ENCODE measurements around the gene MARK1. TPM values are rescaled to one million over a fixed set of nuclear protein-coding genes. Genes with fewer than 3 reads are reported as not detected.

MARK1 gene
- total and polyA plus RNA-seq, 10 of the 15 experiments (the other 5 are each of a cell fraction or from before 2014, with no cell fraction given): 0.02 to 0.67 (median 0.12) TPM; not detected in 6

DNA sequence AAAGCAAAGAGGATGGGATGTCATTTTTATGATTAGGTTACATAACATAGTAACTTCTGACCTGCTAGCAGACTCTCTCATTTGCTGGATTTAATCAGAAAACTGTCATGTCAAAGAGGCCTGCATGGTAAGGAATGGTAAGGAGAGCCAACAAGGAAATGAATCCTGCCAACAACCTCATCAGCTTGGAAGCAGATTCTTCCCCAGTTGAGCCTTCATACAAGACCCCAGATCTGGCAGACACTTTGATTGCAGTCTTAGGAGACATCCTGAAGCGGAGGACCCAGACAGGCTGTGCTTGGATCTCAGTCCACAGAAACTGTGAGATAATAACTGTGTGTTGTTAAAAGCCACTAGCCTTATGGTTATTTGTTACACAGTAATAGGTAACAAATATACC, 27.6 kb upstream of the MARK1 start:
- H3K9ac ChIP-seq (ENCODE audit: control insufficient read depth, insufficient read depth, low read length): no peak overlapping the region

More for the DNA sequence above, 27.6 kb upstream of the MARK1 start:
- DNase-seq (ENCODE audit: low read depth, low spot score) (no peak), FAIRE-seq (no peak), ATAC-seq (no peak)
- no peak for TF ChIP-seq NFIC (IDR thresholded peaks at IDR 0.05; ENCODE audit: low read depth, low read length)
- TF ChIP-seq NRF1 (conservative IDR thresholded peaks at IDR 0.05; ENCODE audit: low read depth, low read length): no peak
- TF ChIP-seq, protein P1, sequence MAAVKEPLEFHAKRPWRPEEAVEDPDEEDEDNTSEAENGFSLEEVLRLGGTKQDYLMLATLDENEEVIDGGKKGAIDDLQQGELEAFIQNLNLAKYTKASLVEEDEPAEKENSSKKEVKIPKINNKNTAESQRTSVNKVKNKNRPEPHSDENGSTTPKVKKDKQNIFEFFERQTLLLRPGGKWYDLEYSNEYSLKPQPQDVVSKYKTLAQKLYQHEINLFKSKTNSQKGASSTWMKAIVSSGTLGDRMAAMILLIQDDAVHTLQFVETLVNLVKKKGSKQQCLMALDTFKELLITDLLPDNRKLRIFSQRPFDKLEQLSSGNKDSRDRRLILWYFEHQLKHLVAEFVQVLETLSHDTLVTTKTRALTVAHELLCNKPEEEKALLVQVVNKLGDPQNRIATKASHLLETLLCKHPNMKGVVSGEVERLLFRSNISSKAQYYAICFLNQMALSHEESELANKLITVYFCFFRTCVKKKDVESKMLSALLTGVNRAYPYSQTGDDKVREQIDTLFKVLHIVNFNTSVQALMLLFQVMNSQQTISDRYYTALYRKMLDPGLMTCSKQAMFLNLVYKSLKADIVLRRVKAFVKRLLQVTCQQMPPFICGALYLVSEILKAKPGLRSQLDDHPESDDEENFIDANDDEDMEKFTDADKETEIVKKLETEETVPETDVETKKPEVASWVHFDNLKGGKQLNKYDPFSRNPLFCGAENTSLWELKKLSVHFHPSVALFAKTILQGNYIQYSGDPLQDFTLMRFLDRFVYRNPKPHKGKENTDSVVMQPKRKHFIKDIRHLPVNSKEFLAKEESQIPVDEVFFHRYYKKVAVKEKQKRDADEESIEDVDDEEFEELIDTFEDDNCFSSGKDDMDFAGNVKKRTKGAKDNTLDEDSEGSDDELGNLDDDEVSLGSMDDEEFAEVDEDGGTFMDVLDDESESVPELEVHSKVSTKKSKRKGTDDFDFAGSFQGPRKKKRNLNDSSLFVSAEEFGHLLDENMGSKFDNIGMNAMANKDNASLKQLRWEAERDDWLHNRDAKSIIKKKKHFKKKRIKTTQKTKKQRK (IDR thresholded peaks at IDR 0.05; ENCODE audit: low read depth, low read length): no peak
- no peak for TF ChIP-seq SMARCA5 (IDR thresholded peaks at IDR 0.05)
- TF ChIP-seq YBX1 (IDR thresholded peaks at IDR 0.05): no peak
- no peak for TF ChIP-seq HDAC6 (IDR thresholded peaks at IDR 0.05; ENCODE audit: unreplicated experiment)
- TF ChIP-seq NFYB (IDR thresholded peaks at IDR 0.05; ENCODE audit: insufficient read depth, low read depth, low read length): no peak
- TF ChIP-seq TAF1 (IDR thresholded peaks at IDR 0.05; ENCODE audit: borderline replicate concordance, low read depth, low read length): no peak
- no peak for TF ChIP-seq CEBPB (IDR thresholded peaks at IDR 0.05; ENCODE audit: borderline replicate concordance in 1 of 2, low read depth in 2 of 2, low read length in 2 of 2)
- no peak for TF ChIP-seq EZH2 (IDR thresholded peaks at IDR 0.05; ENCODE audit: borderline replicate concordance, control insufficient read depth, low read depth, low read length)
- no peak for TF ChIP-seq JUND (IDR thresholded peaks at IDR 0.05; ENCODE audit: low read depth, low read length)
- TF ChIP-seq EED (IDR thresholded peaks at IDR 0.05; ENCODE audit: low read depth): no peak
- no peak for TF ChIP-seq NKRF (conservative IDR thresholded peaks at IDR 0.05)
- ChIA-PET SMC1A (ENCODE audit: uncharacterized antibody, unreplicated experiment) (no interaction called here), CTCF (no interaction called here), RAD21 (ENCODE audit: unreplicated experiment) (no interaction called here), POLR2A (interaction anchor here (0.6 kb wide), 1 partner anchor 17 kb away, joined by 3 read pairs; no protein-coding TSS in a partner anchor)
- no peak overlapping the region for H3K4me3 ChIP-seq
- no peak overlapping the region for H3K4me2 ChIP-seq (ENCODE audit: control insufficient read depth, insufficient read depth)
- H3K36me3 ChIP-seq (ENCODE audit: control insufficient read depth in 2 of 2, insufficient read depth in 2 of 2, low read length in 1 of 2): no peaks in the 10 kb centered on the region
- no peak overlapping the region for H3K27ac ChIP-seq (ENCODE audit: control insufficient read depth, insufficient read depth)
- BruUV-seq (replicated peaks): no TSS peak
- no peaks in the 10 kb centered on the region for H3K9me3 ChIP-seq (replicated peaks; ENCODE audit: control insufficient read depth, insufficient read depth, low read length)
- intact Hi-C loops (cut with micrococcal nuclease; ENCODE audit: unreplicated experiment): no loop called here
- no peaks in the 10 kb centered on the region for H3K79me2 ChIP-seq (ENCODE audit: control insufficient read depth, insufficient read depth, low read length)
- H4K20me1 ChIP-seq (ENCODE audit: control insufficient read depth, insufficient read depth): no peaks in the 10 kb centered on the region
- in situ Hi-C loops (cut with MboI): no loop called here
- 0% methylated on average over 1 of the region's 1 CpG for WGBS (ENCODE audit: insufficient coverage, insufficient replicate concordance, low lambda C conversion rate, missing lambda C conversion rate)
- no peak overlapping the region for H2AFZ ChIP-seq (ENCODE audit: control insufficient read depth, low read depth, low read length)
- H3K4me1 ChIP-seq (ENCODE audit: control insufficient read depth, insufficient read depth, low read length): no peaks in the 10 kb centered on the region
- H3K27me3 ChIP-seq (replicated peaks in 1 of 2; ENCODE audit: control insufficient read depth in 2 of 2, insufficient read depth in 2 of 2, low read length in 1 of 2): no peaks in the 10 kb centered on the region

Measured in GM12878 (cell line).